HG02938 (cell line): ENCODE data around the gene NKX1-2.
A peak's percentile ranks its signal among the peaks of the same experiment; 100 is the strongest.

Experiments used
- ATAC-seq: cut with Tn5 transposase; IDR thresholded peaks from one replicate; pipeline ENCODE4 v1.9.1; 2021; ENCODE audit warnings: mild to moderate bottlenecking, moderate library complexity; ENCODE audit not compliant: unreplicated experiment

The NKX1-2 gene

GRCh38 chr10:124418726-124419501, 30.9 kb downstream of the NKX1-2 start, which contains the start of gene OAT:
Gene OAT (minus strand): TSS chr10:124418923. CDS start chr10:124412171, 6,752 bp downstream.
- ATAC-seq, result peak; percentile 95

- ATAC-seq, result peak; percentile 18
These were observed 31.7 kb downstream of the NKX1-2 start for GRCh38 chr10:124417895-124418725.

GRCh38 chr10:124416733-124417132, 33.1 kb downstream of the NKX1-2 start:
- no peak for ATAC-seq

GRCh38 chr10:124415210-124415609, 34.6 kb downstream of the NKX1-2 start:
- no peak for ATAC-seq

- no peak for ATAC-seq
These were observed 35.8 kb downstream of the NKX1-2 start for GRCh38 chr10:124414076-124414475.

- ATAC-seq, result no peak
These were observed 40.1 kb downstream of the NKX1-2 start for GRCh38 chr10:124409696-124410095.

GRCh38 chr10:124408357-124408756, 41.5 kb downstream of the NKX1-2 start:
- ATAC-seq, result no peak

GRCh38 chr10:124407456-124407855, 42.4 kb downstream of the NKX1-2 start:
- no peak for ATAC-seq

- peak; percentile 96 for ATAC-seq
These were observed 46.3 kb downstream of the NKX1-2 start for GRCh38 chr10:124403548-124403947.

- no peak for ATAC-seq
These were observed 47.6 kb downstream of the NKX1-2 start for GRCh38 chr10:124402273-124402672.

GRCh38 chr10:124401633-124402032, 48.2 kb downstream of the NKX1-2 start:
- ATAC-seq, result no peak
